IMR-90 (cell line): ENCODE results near the gene ACTL6B. TPM values are rescaled to one million over a fixed set of nuclear protein-coding genes. Genes with fewer than 3 reads are reported as not detected.

ENCODE experiments used
- ATAC-seq: fragments of 200-7000 bp; cut with Tn5 transposase; 2 replicates; pipeline ENCODE4 v1.9.1; 2020; ENCODE audit warnings: low read depth, mild to moderate bottlenecking, moderate library complexity
- BruUV-seq: library from RNA; stranded (reverse); fragments of 400-500 nt; replicated peaks from 2 replicates; lab custom pipeline; 2021; lab: Mats Ljungman, UMichigan
- CTCF ChIA-PET: fragments of 300-600 bp; formaldehyde crosslinking; extraction: SDS; loops from one replicate; lab custom pipeline; 2021; ENCODE audit warnings: antibody characterized with exemption; lab: Yijun Ruan, JAX
- POLR2A ChIA-PET: fragments of 300-600 bp; sonication (Branson Sonifier 250); formaldehyde crosslinking; loops from one replicate; lab custom pipeline; 2022; ENCODE audit warnings: antibody characterized with exemption; ENCODE audit not compliant: unreplicated experiment; lab: Charles Lee
- DNase-seq: peaks from one replicate; pipeline ENCODE4 v3.0.0; 2013
- H2AFZ ChIP-seq: replicated peaks from 2 replicates; pipeline ENCODE3; 2013; ENCODE audit warnings: low read length, mild to moderate bottlenecking; ENCODE audit not compliant: poor library complexity
- H2AK5ac ChIP-seq: 2 replicates; pipeline ENCODE4 v1.6.1; 2013; ENCODE audit warnings: low read depth, low read length, inconsistent platforms
- H2AK9ac ChIP-seq: replicated peaks from 2 replicates; pipeline ENCODE3; 2013; ENCODE audit warnings: mild to moderate bottlenecking, low read depth, low read length, moderate library complexity; ENCODE audit not compliant: poor library complexity
- H2BK120ac ChIP-seq: 2 replicates; pipeline ENCODE4 v1.6.1; 2013; ENCODE audit warnings: low read depth, low read length, inconsistent platforms
- H2BK15ac ChIP-seq: 3 replicates; pipeline ENCODE4 v1.6.1; 2013; ENCODE audit warnings: low read depth, low read length, inconsistent platforms
- H2BK20ac ChIP-seq: 2 replicates; pipeline ENCODE4 v1.6.1; 2013; ENCODE audit warnings: low read depth, mild to moderate bottlenecking, inconsistent platforms, low read length, moderate library complexity
- H2BK5ac ChIP-seq: 2 replicates; pipeline ENCODE4 v1.6.1; 2013; ENCODE audit warnings: mild to moderate bottlenecking, low read depth, low read length, inconsistent platforms; ENCODE audit not compliant: poor library complexity, severe bottlenecking
- H3K14ac ChIP-seq: replicated peaks from 2 replicates; pipeline ENCODE4 v1.6.1; 2013; ENCODE audit warnings: low read depth, low read length, inconsistent platforms
- H3K18ac ChIP-seq: 2 replicates; pipeline ENCODE4 v1.6.1; 2013; ENCODE audit warnings: low read depth, low read length, control low read depth
- H3K23ac ChIP-seq: 2 replicates; pipeline ENCODE4 v1.6.1; 2013; ENCODE audit warnings: low read depth, low read length, inconsistent platforms
- H3K27ac ChIP-seq: 2 replicates; pipeline ENCODE4 v1.5.1; 2013; ENCODE audit warnings: mild to moderate bottlenecking, control low read depth, low read length; ENCODE audit not compliant: insufficient read depth
- H3K27me3 ChIP-seq: 2 replicates; pipeline ENCODE4 v1.6.1; 2013; ENCODE audit warnings: low read length; ENCODE audit not compliant: control insufficient read depth, insufficient read depth
- H3K36me3 ChIP-seq: 2 replicates; pipeline ENCODE4 v1.6.1; 2013; ENCODE audit warnings: low read length, mixed read lengths; ENCODE audit not compliant: control insufficient read depth, insufficient read depth
- H3K4ac ChIP-seq: 2 replicates; pipeline ENCODE4 v1.6.1; 2013; ENCODE audit warnings: low read depth, low read length, inconsistent platforms
- H3K4me1 ChIP-seq: 2 replicates; pipeline ENCODE4 v1.6.1; 2013; ENCODE audit warnings: low read length, mixed read lengths; ENCODE audit not compliant: control insufficient read depth, insufficient read depth
- H3K4me2 ChIP-seq: 2 replicates; pipeline ENCODE4 v1.6.1; 2013; ENCODE audit warnings: low read depth, mild to moderate bottlenecking, control low read depth, low read length, moderate library complexity
- H3K4me3 ChIP-seq: 2 replicates; pipeline ENCODE4 v1.5.1; 2013; ENCODE audit warnings: low read depth, mild to moderate bottlenecking, control low read depth, low read length, moderate library complexity; ENCODE audit not compliant: insufficient read depth
- H3K56ac ChIP-seq: 2 replicates; pipeline ENCODE4 v1.6.1; 2013; ENCODE audit warnings: low read length, inconsistent platforms; ENCODE audit not compliant: insufficient read depth; ENCODE audit errors: extremely low read depth
- H3K79me1 ChIP-seq, 2 experiments: 2 replicates each; pipeline ENCODE4 v1.6.1; 2013; ENCODE audit warnings: low read length in 2 of 2, inconsistent platforms in 1 of 2, low read depth in 1 of 2
- H3K9ac ChIP-seq: 2 replicates; pipeline ENCODE4 v1.6.1; 2013; ENCODE audit warnings: low read depth, low read length, control low read depth
- H3K9me1 ChIP-seq: 2 replicates; pipeline ENCODE4 v1.6.1; 2013; ENCODE audit warnings: low read length, inconsistent platforms; ENCODE audit not compliant: insufficient read depth
- H3K9me3 ChIP-seq: 2 replicates; pipeline ENCODE4 v1.6.1; 2013; ENCODE audit warnings: low read length; ENCODE audit not compliant: control insufficient read depth, insufficient read depth
- H4K20me1 ChIP-seq: 2 replicates; pipeline ENCODE4 v1.6.1; 2013; ENCODE audit warnings: low read length, inconsistent platforms; ENCODE audit not compliant: insufficient read depth
- H4K5ac ChIP-seq: 2 replicates; pipeline ENCODE4 v1.6.1; 2013; ENCODE audit warnings: mild to moderate bottlenecking, low read depth, low read length, control low read depth
- H4K8ac ChIP-seq, 2 experiments: 2 replicates each; pipeline ENCODE4 v1.6.1; 2013; ENCODE audit warnings: low read depth in 2 of 2, low read length in 2 of 2, control low read depth in 1 of 2, inconsistent platforms in 1 of 2
- H4K91ac ChIP-seq: 2 replicates; pipeline ENCODE4 v1.6.1; 2013; ENCODE audit warnings: low read depth, low read length, inconsistent platforms; ENCODE audit not compliant: insufficient read depth
- BHLHE40 ChIP-seq: fragments of 150-350 bp; IDR thresholded peaks from 2 replicates; pipeline ENCODE4 v1.6.1; 2016; ENCODE audit warnings: mild to moderate bottlenecking, low read depth, low read length
- CEBPB ChIP-seq: IDR thresholded peaks from 2 replicates; pipeline ENCODE4 v1.6.1; 2012; ENCODE audit warnings: low read depth, low read length, improper control_type of control experiment
- CHD1 ChIP-seq: IDR thresholded peaks from 2 replicates; pipeline ENCODE4 v1.6.1; 2012; ENCODE audit warnings: low read depth, low read length, improper control_type of control experiment
- CTCF ChIP-seq: conservative IDR thresholded peaks from 2 replicates; pipeline ENCODE4 v1.5.1; 2012; ENCODE audit warnings: mild to moderate bottlenecking, low read depth, low read length, improper control_type of control experiment
- FOS ChIP-seq: fragments of 150-350 bp; IDR thresholded peaks from 2 replicates; pipeline ENCODE4 v1.6.1; 2016; ENCODE audit warnings: low read depth, low read length
- MAZ ChIP-seq: IDR thresholded peaks from 2 replicates; pipeline ENCODE4 v1.6.1; 2012; ENCODE audit warnings: low read depth, mild to moderate bottlenecking, low read length, improper control_type of control experiment, moderate library complexity, borderline replicate concordance
- MXI1 ChIP-seq: IDR thresholded peaks from 2 replicates; pipeline ENCODE4 v1.6.1; 2012; ENCODE audit warnings: low read depth, mild to moderate bottlenecking, low read length, moderate library complexity, borderline replicate concordance
- NFE2L2 ChIP-seq: fragments of 150-350 bp; IDR thresholded peaks from 2 replicates; pipeline ENCODE4 v1.6.1; 2016; ENCODE audit warnings: low read depth, mild to moderate bottlenecking, low read length
- RAD21 ChIP-seq: IDR thresholded peaks from 2 replicates; pipeline ENCODE4 v1.6.1; 2012; ENCODE audit warnings: low read length, improper control_type of control experiment
- RCOR1 ChIP-seq: IDR thresholded peaks from 2 replicates; pipeline ENCODE4 v1.6.1; 2012; ENCODE audit warnings: mild to moderate bottlenecking, low read length, improper control_type of control experiment; ENCODE audit not compliant: insufficient replicate concordance
- RFX5 ChIP-seq: IDR thresholded peaks from 2 replicates; pipeline ENCODE4 v1.8.0; 2012; ENCODE audit warnings: low read depth, mild to moderate bottlenecking, low read length, moderate library complexity
- SMC3 ChIP-seq: fragments of 150-350 bp; IDR thresholded peaks from 2 replicates; pipeline ENCODE4 v1.6.1; 2016; ENCODE audit warnings: low read depth, mild to moderate bottlenecking, antibody characterized with exemption, low read length, moderate library complexity
- USF2 ChIP-seq: fragments of 150-350 bp; IDR thresholded peaks from 2 replicates; pipeline ENCODE4 v1.6.1; 2017; ENCODE audit warnings: mild to moderate bottlenecking, antibody characterized with exemption, low read length, low read depth
- WGBS, 2 experiments: methylation state at CpG; one replicate each; pipeline versions ENCODE4 v1.1.5 to v1.1.7; 2013; ENCODE audit warnings: missing lambda C conversion rate in 2 of 2; ENCODE audit not compliant: insufficient read length in 1 of 2; ENCODE audit errors: extremely low coverage in 2 of 2; 5-methylcytosine and 5-hydroxymethylcytosine counted together
- dilution Hi-C: fragments of 300-500 bp; cut with HindIII; formaldehyde crosslinking; loops from one replicate; pipeline ENCODE4 v1.14.3; 2018; ENCODE audit warnings: low sequenced_read_pairs; ENCODE audit not compliant: unreplicated experiment
- in situ Hi-C: fragments of 300-500 bp; cut with MboI; formaldehyde crosslinking; loops from 3 replicates; pipeline ENCODE4 v1.14.3; 2019; ENCODE audit warnings: low sequenced_read_pairs, inconsistent platforms, mixed read lengths
- intact Hi-C: fragments of 100-400 bp; cut with micrococcal nuclease; formaldehyde crosslinking; loops from 2 replicates; pipeline ENCODE4 v1.10.0; 2022
- polyA plus RNA-seq, 3 experiments: library from polyadenylated mRNA; depleted of rRNA; stranded (reverse); fragments of >200 nt; gene quantifications; 2 replicates each; pipeline ENCODE4 v1.2.3, GENCODE V29; 2012; ENCODE audit warnings: low replicate concordance in 1 of 3
- total RNA-seq: library from RNA; depleted of rRNA; stranded (reverse); fragments of >200 nt; gene quantifications from 2 replicates; pipeline ENCODE4 v1.2.3, GENCODE V29; 2012
- TF ChIP-seq, protein P1 (sequence below): fragments of 150-350 bp; IDR thresholded peaks from 2 replicates; pipeline ENCODE4 v1.6.1; 2016; ENCODE audit warnings: low read depth, mild to moderate bottlenecking, low read length, moderate library complexity, borderline replicate concordance

Gene ACTL6B
- total and polyA plus RNA-seq, 2 of the 4 experiments (the other 2 are of a cell fraction), result not detected

- H4K20me1 ChIP-seq, result no peaks in the 10 kb centered on the region; the same call in 1 of the 2 replicates
- H3K36me3 ChIP-seq, result peaks cover 4% of the 10 kb centered on the region
- no peak overlapping the region for H2BK15ac ChIP-seq
- ChIA-PET CTCF (no interaction called here), POLR2A (no interaction called here)
- H2AFZ ChIP-seq, result no peak overlapping the region
- no peak overlapping the region for H3K9ac ChIP-seq
- no peak overlapping the region for H4K8ac ChIP-seq
- H3K4me2 ChIP-seq, result no peak overlapping the region
- H3K4me3 ChIP-seq, result no peak overlapping the region
- DNase-seq (no peak), ATAC-seq (no peak)
- H2BK120ac ChIP-seq, result no peak overlapping the region
- peaks cover 2% of the 10 kb centered on the region for H3K9me1 ChIP-seq
- no peak overlapping the region for H4K5ac ChIP-seq
- no peak overlapping the region for H4K91ac ChIP-seq
- H2AK5ac ChIP-seq, result no peak overlapping the region
- no peaks in the 10 kb centered on the region; a peak in 1 of 4 replicates for H3K79me1 ChIP-seq
- H3K14ac ChIP-seq, result no peak overlapping the region
- intact Hi-C loops, result no loop called here
- TF ChIP-seq CHD1, result no peak
- TF ChIP-seq BHLHE40, result no peak
- TF ChIP-seq, protein P1, sequence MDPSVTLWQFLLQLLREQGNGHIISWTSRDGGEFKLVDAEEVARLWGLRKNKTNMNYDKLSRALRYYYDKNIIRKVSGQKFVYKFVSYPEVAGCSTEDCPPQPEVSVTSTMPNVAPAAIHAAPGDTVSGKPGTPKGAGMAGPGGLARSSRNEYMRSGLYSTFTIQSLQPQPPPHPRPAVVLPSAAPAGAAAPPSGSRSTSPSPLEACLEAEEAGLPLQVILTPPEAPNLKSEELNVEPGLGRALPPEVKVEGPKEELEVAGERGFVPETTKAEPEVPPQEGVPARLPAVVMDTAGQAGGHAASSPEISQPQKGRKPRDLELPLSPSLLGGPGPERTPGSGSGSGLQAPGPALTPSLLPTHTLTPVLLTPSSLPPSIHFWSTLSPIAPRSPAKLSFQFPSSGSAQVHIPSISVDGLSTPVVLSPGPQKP, result no peak
- no peak for TF ChIP-seq CEBPB
- TF ChIP-seq RCOR1, result no peak
- no peak for TF ChIP-seq RAD21
- no peak for TF ChIP-seq MXI1
- no peak for TF ChIP-seq SMC3
- TF ChIP-seq NFE2L2, result no peak
- TF ChIP-seq MAZ, result no peak
- TF ChIP-seq CTCF, result no peak
- no peak for TF ChIP-seq FOS
- TF ChIP-seq USF2, result no peak
- TF ChIP-seq RFX5, result no peak
- H3K18ac ChIP-seq, result no peak overlapping the region
- H3K4ac ChIP-seq, result no peak overlapping the region
- dilution Hi-C loops, result no loop called here
- in situ Hi-C loops, result no loop called here
- no TSS peak for BruUV-seq
- no peaks in the 10 kb centered on the region for H3K9me3 ChIP-seq
- no peak overlapping the region for H2BK5ac ChIP-seq
- H2BK20ac ChIP-seq, result no peak overlapping the region
- H3K56ac ChIP-seq, result no peak overlapping the region
- H2AK9ac ChIP-seq, result no peak overlapping the region
- H3K27me3 ChIP-seq, result no peaks in the 10 kb centered on the region
- WGBS, 2 experiments, result 94% methylated on average over 19 of the region's 23 CpGs; no CpG with 5 or more reads in 1 of the 2 experiments
- H3K27ac ChIP-seq, result no peak overlapping the region
- no peak overlapping the region for H3K23ac ChIP-seq
- H3K4me1 ChIP-seq, result no peaks in the 10 kb centered on the region
These were observed 35.4 kb downstream of the ACTL6B start for GRCh38 chr7:100620804-100621203.
